ENCODE data around the gene PRKAG1. TPM values are rescaled to one million over a fixed set of nuclear protein-coding genes. Genes with fewer than 3 reads are reported as not detected.

PRKAG1 gene
- total and polyA plus RNA-seq, 4 donors = 15.5 to 31.5 (median 20.9) TPM

GRCh38 chr12:49028666-49029275 lies 10.2 kb upstream of the PRKAG1 start:
- H3K36me3 ChIP-seq (ENCODE audit: control insufficient read depth in 4 of 4, insufficient read depth in 3 of 4, low read depth in 1 of 4, low read length in 3 of 4) = peaks cover 24 to 85% (median 62%) of the 10 kb centered on the region in 4 donors
- DNase-seq (ENCODE audit: low spot score) = no peak
- H3K9ac ChIP-seq (ENCODE audit: low read depth in 1 of 2, low read length in 2 of 2) = no peak overlapping the region
- no peak overlapping the region for H3K4me3 ChIP-seq (ENCODE audit: low read depth in 1 of 3, low read length in 3 of 3)
- 93% methylated on average over 10 of the region's 10 CpGs for WGBS
- no peaks in the 10 kb centered on the region for H3K9me3 ChIP-seq (ENCODE audit: control insufficient read depth in 4 of 4, low read length in 3 of 4)
- H3K4me1 ChIP-seq (ENCODE audit: control insufficient read depth in 4 of 4, insufficient read depth in 4 of 4, low read length in 3 of 4) = no peaks in the 10 kb centered on the region
- no peaks in the 10 kb centered on the region for H3K27me3 ChIP-seq (ENCODE audit: control insufficient read depth in 4 of 4, insufficient read depth in 4 of 4, low read length in 3 of 4)
- H3K27ac ChIP-seq (ENCODE audit: low read depth in 1 of 2, low read length in 2 of 2) = no peak overlapping the region
- TF ChIP-seq RAD21 (IDR thresholded peaks at IDR 0.05) (no peak), FOXA1 (IDR thresholded peaks at IDR 0.05) (no peak), HNF4G (IDR thresholded peaks at IDR 0.05) (no peak), SP1 (IDR thresholded peaks at IDR 0.05) (no peak)

- Histone ChIP-seq H3K9me3 (ENCODE audit: control insufficient read depth in 4 of 4, low read length in 3 of 4) (no peaks in the 10 kb centered on the region), H3K36me3 (ENCODE audit: control insufficient read depth in 4 of 4, insufficient read depth in 3 of 4, low read depth in 1 of 4, low read length in 3 of 4) (peaks cover 22 to 85% (median 63%) of the 10 kb centered on the region in 4 donors), H3K27ac (ENCODE audit: low read depth in 1 of 2, low read length in 2 of 2) (no peak overlapping the region), H3K27me3 (ENCODE audit: control insufficient read depth in 4 of 4, insufficient read depth in 4 of 4, low read length in 3 of 4) (no peaks in the 10 kb centered on the region), H3K4me3 (ENCODE audit: low read depth in 1 of 3, low read length in 3 of 3) (no peak overlapping the region), H3K9ac (ENCODE audit: low read depth in 1 of 2, low read length in 2 of 2) (no peak overlapping the region), H3K4me1 (ENCODE audit: control insufficient read depth in 4 of 4, insufficient read depth in 4 of 4, low read length in 3 of 4) (no peaks in the 10 kb centered on the region)
- 92% methylated on average over 9 of the region's 9 CpGs for WGBS
- DNase-seq (ENCODE audit: low spot score) = no peak
- TF ChIP-seq, protein P1, sequence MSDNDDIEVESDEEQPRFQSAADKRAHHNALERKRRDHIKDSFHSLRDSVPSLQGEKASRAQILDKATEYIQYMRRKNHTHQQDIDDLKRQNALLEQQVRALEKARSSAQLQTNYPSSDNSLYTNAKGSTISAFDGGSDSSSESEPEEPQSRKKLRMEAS (IDR thresholded peaks at IDR 0.05) = no peak
- TF ChIP-seq GABPA (IDR thresholded peaks at IDR 0.05 in 1 of 2, conservative IDR thresholded peaks at IDR 0.05 in 1 of 2) (no peak), TAF1 (conservative IDR thresholded peaks at IDR 0.05) (no peak), FOXA2 (IDR thresholded peaks at IDR 0.05) (no peak), SP1 (IDR thresholded peaks at IDR 0.05) (no peak), ZBTB33 (IDR thresholded peaks at IDR 0.05) (no peak), RAD21 (IDR thresholded peaks at IDR 0.05) (no peak), EGR1 (IDR thresholded peaks at IDR 0.05; ENCODE audit: low read depth in 2 of 2) (no peak), YY1 (IDR thresholded peaks at IDR 0.05) (no peak), HNF4A (conservative IDR thresholded peaks at IDR 0.05) (no peak), NR2F2 (IDR thresholded peaks at IDR 0.05) (no peak), HNF4G (IDR thresholded peaks at IDR 0.05) (no peak)
- TF ChIP-seq, protein P2, sequence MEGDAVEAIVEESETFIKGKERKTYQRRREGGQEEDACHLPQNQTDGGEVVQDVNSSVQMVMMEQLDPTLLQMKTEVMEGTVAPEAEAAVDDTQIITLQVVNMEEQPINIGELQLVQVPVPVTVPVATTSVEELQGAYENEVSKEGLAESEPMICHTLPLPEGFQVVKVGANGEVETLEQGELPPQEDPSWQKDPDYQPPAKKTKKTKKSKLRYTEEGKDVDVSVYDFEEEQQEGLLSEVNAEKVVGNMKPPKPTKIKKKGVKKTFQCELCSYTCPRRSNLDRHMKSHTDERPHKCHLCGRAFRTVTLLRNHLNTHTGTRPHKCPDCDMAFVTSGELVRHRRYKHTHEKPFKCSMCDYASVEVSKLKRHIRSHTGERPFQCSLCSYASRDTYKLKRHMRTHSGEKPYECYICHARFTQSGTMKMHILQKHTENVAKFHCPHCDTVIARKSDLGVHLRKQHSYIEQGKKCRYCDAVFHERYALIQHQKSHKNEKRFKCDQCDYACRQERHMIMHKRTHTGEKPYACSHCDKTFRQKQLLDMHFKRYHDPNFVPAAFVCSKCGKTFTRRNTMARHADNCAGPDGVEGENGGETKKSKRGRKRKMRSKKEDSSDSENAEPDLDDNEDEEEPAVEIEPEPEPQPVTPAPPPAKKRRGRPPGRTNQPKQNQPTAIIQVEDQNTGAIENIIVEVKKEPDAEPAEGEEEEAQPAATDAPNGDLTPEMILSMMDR (IDR thresholded peaks at IDR 0.05; ENCODE audit: low read depth, low read length, missing input control) = no peak
Observed at GRCh38 chr12:49027846-49028555, 9.4 kb upstream of the PRKAG1 start.

Measured in liver (tissue), 9 donors.